Ishikawa (cell line): Measurements from ENCODE around the gene SLC4A1AP.

Source experiments
- CREB1 ChIP-seq: IDR thresholded peaks from 2 replicates; pipeline ENCODE4 v1.6.1; 2012; ENCODE audit warnings: low read depth
- EP300 ChIP-seq: IDR thresholded peaks from 2 replicates; pipeline ENCODE4 v1.6.1; 2012; ENCODE audit warnings: borderline replicate concordance

DNA sequence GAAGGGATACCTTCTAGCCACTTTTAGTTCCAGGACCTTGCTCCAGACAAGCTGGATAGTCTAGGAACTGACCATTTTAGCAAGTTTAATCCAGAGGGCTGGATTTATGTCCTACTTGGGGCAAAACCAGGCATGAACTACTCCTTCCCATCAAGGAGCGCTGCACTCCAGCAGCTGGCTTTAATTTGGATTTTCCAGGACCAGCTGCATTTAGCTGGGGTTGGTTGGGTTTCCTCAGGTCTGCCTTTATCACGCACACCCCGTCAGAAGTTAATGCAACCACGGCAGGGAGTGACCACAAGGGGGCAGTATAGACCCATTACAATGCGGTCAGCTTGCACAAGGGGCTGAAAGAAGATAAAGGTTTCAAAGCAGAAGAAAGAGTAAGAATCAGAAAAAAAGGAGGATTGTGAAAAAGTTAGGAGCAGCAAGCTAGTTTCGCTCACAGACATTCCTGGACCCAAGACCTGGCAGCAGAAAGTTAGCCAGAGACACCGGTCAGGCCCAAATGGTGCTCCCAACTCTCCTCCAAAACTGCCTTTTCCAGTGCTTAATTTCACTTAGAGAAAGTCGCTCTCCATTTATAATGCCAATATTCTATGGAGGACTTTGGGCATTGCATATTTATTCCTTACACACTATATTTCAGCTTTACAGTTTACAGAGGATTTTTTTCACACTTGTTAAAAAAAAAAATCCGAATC is 40.1 kb downstream of the SLC4A1AP start:
- TF ChIP-seq EP300, result no peak
- no peak for TF ChIP-seq CREB1
